ENCODE data around the gene PNKP.

PNKP gene

DNA sequence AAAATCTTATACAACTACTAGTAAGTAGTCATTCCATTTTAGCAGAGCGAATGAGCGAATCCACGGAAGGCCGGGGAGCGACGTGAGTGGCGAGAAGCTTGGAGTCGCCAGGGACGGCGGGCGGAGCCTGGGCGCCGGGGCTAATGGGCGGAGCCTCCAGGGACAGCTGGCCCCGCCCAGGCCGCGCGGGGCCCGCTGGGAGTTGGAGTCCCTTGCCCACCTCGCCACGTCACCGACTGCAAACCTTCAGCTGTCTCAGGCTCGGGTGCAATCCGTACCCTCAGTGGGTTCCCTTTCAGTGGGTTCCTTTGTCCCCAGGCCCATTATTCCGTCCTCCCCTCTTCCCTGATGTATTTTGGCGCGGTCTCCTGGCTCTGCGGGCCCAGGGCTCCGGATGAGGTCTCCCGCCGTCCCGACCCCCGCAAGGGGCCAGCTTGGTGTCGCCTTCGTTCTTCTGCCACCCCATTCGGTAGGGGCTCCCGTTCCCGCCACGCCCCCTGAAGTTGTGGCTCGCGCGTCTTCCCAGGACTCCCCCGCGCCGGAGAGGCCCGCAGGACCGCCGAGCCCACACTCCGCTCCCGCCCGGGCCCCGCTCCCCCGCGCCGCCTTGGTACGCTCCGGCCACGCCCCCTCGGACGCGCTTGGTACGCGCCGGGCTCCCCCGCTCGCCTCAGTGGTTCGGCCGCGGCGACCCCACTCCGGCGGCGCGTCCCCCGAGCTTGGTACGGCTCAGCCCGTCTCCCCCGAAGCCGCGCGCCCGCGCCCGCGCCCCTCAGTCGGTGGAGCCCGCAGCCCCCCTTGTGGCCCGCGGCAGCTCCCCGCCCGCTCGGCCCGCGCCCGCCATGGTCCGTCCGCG lies 16.7 kb downstream of the PNKP start, which contains the start of gene PTOV1:
Gene PTOV1, plus strand, starts transcription at position 673 of the 856 bp plus-strand sequence.
- in situ Hi-C loops (cut with MboI; ENCODE audit: low pct_unique_long_range_greater_than_20kb, low sequenced_read_pairs) = no loop called here
- DNase-seq = peak; percentile 92

DNA sequence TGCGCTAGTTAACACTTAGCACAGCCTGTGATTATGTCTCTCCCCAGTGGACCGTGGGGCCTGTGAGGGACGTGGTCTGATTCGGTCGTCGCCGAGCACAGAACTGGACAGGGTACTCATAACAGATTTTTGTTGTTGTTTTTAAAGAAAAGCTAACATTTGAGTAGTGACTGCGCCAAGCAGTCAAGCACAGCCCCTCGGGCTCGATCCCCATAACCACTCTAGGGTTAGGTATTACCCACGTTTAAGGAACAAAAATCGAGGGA lies 17.2 kb downstream of the PNKP start:
- in situ Hi-C loops (cut with MboI; ENCODE audit: low pct_unique_long_range_greater_than_20kb, low sequenced_read_pairs) = no loop called here
- DNase-seq = no peak

DNA sequence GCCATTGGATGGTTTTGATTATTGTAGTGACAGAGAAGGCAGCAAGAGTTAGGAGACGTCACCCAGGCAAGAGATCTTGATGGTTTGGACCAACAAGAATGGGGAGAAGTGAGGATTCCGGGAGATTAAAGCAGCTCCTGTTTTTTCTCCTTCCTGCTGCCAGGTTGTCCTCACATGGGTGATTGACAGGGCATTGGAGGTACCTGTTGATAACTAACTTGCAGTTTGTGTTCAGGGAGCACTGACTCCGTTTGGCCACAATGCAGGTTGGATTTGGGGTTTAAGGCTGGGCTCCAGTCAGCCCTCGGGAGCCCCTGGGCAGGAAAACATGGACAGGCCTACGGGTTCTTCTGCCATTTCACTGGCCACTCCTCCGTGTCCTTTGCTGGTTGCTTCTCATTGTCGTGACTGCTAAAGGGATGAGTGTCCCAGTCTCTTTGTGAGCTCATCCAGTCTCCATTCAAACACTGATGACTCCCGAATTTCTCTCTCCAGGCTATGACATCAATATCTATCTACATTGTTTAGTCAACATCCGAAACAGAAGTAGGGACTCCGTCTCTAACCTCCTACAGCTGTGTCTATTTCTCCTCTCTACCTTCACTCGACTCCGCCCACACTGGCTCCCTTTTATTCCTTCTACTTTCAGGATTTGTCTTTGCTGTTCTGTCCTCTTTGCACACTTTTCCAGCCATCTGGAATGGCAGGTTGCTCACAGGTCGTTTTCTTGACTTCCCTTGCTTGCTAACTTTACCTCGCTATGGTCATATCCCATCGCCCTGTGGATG lies 17.7 kb downstream of the PNKP start:
- in situ Hi-C loops (cut with MboI; ENCODE audit: low pct_unique_long_range_greater_than_20kb, low sequenced_read_pairs) = no loop called here
- no peak for DNase-seq

DNA sequence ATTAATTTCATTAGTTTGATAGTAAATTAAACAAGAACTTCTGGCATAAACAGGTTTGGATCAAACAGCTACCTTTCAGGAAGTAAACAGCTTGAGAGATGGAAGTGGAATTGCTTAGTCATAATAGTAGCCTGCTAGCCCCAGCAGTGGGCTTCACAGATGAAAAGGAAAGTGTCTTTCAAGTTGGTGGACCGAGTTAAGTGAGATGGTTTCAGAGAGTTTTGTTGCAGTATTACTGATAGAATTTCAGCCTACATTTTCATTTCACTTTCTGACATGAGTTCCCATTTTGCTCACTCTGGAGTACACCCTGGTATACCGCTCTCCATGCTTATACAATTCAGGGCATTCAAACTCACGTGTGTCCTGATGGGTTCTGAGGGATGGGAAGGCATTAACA lies 18.4 kb downstream of the PNKP start:
- no peak for DNase-seq
- in situ Hi-C loops (cut with MboI; ENCODE audit: low pct_unique_long_range_greater_than_20kb, low sequenced_read_pairs) = no loop called here

DNA sequence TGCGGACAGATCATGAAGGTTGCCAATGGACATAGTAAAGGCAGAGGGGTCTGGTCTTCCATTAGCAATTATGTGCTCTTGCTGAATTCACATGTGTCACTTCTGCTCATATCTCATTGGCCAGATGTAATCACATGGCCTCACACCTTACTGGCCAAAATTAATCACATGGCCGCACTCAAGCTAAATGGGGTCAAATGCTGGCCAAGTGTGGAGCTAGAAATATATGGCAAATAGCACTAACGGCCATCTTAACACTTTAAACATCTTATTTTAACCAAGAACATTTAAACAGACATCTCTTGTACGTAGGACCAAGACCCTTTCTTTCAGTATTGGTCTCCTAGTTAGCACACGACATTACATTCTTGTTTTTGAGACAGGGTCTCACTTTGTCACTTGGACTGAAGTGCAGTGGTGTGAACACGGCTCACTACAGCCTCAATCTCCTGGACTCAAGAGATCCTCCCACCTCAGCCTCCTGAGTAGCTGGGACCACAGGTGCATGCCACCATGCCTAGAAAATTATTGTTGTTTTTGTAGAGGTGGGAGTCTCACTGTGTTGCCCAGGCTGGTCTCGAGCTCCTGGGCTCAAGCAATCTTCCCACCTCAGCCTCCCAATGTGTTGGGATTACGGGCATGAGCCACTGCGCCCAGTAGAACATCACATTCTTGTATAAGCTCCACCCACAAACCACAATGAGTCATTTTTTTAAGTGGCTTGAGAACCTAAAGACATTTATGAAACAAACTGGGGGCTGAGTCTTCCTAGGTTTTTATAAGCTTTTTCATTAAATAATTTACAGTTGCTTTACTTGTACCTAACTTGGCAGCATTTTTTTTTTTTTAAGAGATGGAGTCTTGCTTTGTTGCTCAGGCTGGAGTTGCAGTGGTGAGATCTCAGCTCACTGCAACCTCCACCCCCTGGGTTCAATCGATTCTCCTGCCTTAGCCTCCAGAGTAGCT lies 19.4 kb downstream of the PNKP start:
- peak; percentile 64 for DNase-seq

DNA sequence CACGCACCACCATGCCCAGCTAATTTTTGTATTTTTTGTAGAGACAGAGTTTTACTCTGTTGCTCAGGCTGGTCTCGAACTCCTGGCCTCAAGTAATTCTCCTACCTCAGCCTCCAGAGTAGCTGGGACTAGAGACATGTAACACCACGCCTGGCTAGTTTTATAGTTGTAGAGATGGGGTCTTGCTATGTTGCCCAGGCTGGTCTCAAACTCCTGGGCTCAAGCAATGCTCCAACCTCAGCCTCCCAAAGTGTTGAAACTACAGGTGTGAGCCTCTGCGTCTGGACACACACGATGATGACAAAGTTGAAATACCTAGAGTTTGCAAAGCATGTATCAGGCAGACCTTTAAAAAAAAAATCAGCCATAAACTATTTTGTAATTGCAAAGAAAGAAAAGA lies 21.0 kb downstream of the PNKP start:
- in situ Hi-C loops (cut with MboI; ENCODE audit: low pct_unique_long_range_greater_than_20kb, low sequenced_read_pairs) = no loop called here
- no peak for DNase-seq

More for the DNA sequence above, 19.4 kb downstream of the PNKP start:
- in situ Hi-C loops (cut with MboI; ENCODE audit: low pct_unique_long_range_greater_than_20kb, low sequenced_read_pairs) = no loop called here

DNA sequence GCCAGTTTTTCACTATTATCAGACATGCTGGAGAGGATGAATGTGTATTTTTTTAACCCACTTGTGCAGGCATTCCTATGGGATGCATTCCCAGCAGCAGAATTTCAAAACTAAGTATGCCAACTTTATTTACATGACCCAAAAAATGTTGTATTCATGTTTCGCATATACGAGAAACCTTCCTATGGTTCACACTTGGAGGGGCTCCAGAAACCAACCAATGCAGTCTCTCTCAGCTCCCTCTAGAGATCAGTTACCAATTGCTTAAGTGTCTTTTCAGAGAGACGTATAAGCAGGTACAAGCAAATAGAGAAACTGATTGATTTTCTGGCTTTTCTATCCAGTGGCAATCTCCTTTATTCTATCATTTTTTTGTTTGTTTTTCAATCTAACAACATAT lies 22.0 kb downstream of the PNKP start:
- DNase-seq = no peak

DNA sequence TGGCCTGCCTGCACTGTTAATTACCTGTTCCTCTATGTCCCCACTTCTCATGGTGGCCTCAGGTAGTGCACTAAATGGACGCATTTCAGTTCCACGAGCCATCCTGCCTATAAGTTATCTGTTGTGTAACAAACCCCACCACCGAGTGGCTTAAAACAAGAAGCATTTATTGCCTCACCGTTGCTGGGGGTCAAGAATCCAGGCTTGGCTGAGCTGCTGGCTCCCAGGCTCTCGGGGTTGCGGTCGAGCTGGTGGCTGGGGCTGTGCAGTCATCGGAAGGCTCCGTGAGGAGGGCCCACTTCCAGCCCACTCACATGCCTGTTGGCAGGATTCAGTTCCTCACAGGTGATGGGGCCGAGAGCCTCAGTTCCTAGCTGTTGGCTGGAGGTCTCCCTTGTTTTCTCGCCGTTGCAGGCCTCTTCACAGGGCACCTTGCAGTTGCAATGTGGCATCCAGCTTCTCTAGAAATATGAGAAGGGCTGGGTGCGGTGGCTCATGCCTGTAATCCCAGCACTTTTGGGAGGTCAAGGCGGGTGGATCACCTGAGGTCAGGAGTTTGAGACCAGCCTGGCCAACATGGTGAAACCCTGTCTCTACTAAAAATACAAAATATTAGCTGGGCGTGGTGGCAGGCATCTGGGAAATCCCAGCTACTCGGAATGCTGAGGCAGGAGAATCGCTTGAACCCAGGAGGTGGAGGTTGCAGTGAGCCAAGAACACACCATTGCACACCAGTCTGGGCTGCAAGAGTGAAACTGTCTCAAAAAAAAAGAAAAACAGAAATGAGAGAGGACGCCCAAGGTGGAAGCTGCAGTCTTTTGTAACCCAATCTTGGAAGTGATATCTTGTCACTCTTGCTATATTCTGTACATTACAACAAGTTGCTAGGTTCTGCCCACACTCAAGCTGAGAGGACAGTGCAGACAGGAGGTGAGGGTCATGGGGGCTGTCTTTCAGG lies 23.0 kb downstream of the PNKP start:
- in situ Hi-C loops (cut with MboI; ENCODE audit: low pct_unique_long_range_greater_than_20kb, low sequenced_read_pairs) = no loop called here
- no peak for DNase-seq

More for the DNA sequence above, 22.0 kb downstream of the PNKP start:
- in situ Hi-C loops (cut with MboI; ENCODE audit: low pct_unique_long_range_greater_than_20kb, low sequenced_read_pairs) = no loop called here

DNA sequence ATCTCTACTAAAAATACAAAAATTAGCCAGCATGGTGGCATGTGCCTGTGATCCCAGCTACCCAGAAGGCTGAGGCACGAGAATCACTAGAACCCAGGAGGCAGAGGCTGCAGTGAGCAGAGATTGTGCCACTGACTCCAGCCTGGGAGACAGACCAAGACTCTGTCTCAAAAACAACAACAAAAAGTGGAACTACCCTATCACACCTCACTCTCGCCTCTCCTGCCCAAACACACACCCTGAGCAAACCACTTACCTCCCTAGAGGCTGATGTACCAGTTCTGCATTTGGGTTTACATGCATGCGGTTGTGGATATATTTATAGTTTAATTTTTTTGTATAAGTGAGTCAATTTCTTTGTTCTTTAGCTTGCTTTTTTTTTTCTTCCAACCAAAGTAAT lies 24.1 kb downstream of the PNKP start:
- in situ Hi-C loops (cut with MboI; ENCODE audit: low pct_unique_long_range_greater_than_20kb, low sequenced_read_pairs) = no loop called here
- DNase-seq = no peak

DNA sequence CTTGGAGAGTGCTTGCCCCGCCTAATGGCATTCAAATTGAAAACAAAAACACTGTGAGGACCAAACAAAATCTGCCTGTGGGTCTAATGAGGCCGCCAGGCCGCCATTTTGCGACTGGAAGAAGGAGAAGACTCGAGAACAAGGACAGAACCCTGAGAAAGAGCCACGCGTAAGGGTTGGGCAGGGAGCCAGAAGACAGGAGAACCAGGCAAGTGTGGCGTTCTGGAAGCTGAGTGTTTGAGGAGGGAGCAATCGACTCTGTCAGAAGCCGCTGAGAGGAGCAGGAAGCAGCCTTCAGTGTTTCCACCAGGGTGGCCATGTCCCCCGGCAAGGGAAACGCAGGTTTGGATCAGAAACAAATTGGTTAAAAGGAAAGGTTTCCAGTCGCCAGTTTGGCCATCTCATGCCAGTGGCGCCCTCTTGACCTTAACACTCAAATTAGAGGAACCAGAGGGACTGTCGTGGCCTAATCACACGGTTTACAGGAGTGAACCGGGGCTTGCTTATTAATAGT lies 26.6 kb downstream of the PNKP start:
- no peak for DNase-seq
- in situ Hi-C loops (cut with MboI; ENCODE audit: low pct_unique_long_range_greater_than_20kb, low sequenced_read_pairs) = no loop called here

DNA sequence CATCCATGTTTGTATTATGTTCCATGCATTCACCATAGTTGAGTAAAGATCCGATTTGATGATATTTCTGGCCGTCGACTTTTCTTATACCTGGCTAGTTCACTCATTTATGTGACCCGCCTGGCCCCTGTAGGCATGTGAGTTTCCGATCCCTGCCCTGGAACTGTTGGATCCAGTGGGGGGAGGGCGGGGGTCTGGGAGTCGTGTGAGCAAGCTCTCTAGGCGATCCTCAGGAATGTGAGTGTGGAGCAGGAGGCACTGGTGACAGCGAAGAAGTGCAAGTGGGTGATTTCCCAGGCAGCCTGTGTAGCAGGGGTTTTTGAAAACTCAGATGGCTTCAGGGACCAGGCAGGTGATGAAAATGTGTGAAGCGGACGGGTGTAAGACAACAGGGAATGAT lies 27.1 kb downstream of the PNKP start:
- in situ Hi-C loops (cut with MboI; ENCODE audit: low pct_unique_long_range_greater_than_20kb, low sequenced_read_pairs) = no loop called here
- no peak for DNase-seq

DNA sequence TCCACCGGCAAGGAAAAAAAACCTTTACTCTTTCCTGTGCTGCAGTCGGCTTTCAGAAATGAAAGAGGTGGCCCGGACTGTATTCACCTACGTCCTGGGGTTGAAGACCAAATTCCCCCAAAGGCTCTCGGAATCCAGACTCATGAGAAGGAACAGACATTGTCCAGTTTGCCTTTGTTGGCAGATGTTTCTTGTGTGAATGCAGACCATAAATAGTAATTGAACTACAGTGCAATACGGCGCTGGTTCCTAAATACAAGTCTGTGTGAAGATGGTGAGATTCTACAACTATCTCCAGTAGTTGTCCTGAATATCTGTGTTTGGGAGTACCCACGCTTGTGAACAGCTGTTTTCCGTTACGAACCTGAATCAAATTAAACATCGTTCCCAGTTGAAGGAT lies 27.7 kb downstream of the PNKP start:
- no peak for DNase-seq

DNA sequence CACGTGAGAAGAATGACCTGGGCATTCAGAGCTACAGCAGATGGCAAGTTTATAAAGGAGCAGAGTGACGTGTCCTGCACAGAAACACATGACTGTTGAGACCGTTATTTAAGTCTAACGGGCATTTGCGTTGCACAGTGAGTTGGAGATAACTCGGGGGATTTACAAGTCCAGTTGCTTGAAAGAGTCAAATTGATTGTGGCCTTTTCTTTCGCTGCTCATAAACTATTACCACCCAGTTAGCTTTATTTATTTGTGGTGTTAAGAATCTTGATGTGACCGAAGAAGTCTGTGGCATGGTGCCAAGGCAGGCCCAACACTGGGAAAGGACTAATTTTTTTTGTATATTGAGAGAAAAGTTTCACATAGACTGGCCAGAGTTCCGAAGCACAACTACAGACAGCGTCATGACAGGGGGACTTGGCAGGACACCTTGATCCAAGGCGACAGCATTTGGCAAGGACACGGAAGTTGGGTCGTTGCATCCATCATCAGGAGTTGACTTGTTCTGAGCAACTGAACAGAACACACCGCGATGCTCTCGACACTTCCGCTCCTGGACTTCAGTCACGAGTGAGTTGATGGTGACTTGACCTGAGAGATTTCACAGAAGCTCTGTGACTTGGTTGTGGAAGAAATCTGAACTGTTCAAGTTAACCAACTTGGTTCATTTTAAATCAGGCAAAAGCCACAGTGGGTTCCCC lies 28.3 kb downstream of the PNKP start:
- in situ Hi-C loops (cut with MboI; ENCODE audit: low pct_unique_long_range_greater_than_20kb, low sequenced_read_pairs) = no loop called here
- DNase-seq = no peak

More for the DNA sequence above, 27.7 kb downstream of the PNKP start:
- in situ Hi-C loops (cut with MboI; ENCODE audit: low pct_unique_long_range_greater_than_20kb, low sequenced_read_pairs) = no loop called here

DNA sequence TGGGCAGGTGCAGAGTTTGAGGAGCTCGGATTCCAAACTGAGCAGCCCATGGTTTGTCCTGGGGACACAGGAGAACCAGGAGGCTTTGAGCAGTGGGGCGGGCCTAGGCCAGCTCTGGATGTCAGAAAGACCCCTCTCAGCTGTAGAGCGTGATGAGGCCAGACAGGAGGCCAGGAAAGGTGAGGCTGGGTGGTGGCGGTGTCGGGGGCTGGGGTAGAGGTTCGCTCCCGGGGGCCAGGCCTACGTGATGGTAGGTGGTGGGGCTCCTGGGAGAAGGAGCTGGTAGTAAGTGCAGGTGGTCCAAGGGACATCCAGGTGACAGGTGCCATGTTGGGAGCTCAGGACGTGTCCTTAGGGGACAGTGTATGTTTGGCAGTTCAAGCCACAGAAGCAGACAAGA lies 30.0 kb downstream of the PNKP start:
- in situ Hi-C loops (cut with MboI; ENCODE audit: low pct_unique_long_range_greater_than_20kb, low sequenced_read_pairs) = no loop called here
- no peak for DNase-seq

DNA sequence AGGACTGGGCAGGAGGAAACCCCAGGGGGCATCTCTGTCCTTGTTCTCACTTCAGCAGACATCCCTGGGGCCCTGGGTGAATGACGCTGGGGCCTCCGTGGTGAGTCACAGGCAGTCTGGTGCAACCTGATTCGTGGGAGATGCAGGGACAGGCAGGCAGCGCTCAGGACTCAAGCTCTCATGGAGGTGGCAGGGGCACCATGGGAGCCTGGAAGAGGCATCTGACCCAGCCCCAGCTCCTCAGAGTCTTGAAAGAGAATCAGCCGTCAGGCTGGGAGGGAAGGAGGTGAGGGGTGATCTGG lies 30.4 kb downstream of the PNKP start:
- in situ Hi-C loops (cut with MboI; ENCODE audit: low pct_unique_long_range_greater_than_20kb, low sequenced_read_pairs) = no loop called here

DNA sequence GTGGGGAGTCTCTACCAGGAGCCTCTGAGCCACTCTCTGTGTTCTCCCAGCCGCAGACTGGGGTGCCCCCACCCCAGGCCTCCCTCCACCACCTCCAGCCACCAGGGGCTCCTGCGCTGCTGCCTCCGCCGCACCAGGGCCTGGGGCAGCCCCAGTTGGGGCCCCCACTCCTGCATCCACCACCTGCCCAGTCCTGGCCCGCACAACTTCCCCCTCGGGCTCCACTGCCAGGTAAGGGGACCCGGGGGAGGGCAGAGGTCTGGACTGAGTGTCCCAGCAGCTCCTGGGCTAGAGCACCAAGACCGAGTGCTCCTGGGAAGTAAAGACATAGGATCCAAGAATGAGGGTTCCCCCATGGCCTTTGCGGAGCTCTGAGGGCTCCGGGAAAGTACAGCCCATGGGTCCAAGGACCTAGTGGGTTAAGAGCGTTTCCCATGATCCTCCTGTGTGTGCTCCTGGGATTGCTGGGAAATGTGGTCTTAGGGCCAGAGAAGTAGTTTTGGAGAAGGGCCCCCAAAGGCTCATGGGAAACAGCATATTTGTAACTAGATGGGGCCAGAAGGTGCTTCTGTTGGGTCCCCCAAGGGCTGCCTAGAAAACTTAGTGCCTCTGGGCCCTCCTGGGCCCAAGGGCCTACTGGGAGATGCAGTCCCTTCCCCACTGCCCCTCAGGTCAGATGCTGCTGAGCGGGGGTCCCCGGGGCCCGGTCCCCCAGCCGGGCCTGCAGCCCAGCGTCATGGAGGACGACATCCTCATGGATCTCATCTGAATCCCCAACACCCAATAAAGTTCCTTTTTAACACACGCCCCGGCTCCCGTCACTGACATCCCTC lies 31.0 kb downstream of the PNKP start:
- in situ Hi-C loops (cut with MboI; ENCODE audit: low pct_unique_long_range_greater_than_20kb, low sequenced_read_pairs) = no loop called here
- DNase-seq = no peak

More for the DNA sequence above, 30.4 kb downstream of the PNKP start:
- DNase-seq = no peak

DNA sequence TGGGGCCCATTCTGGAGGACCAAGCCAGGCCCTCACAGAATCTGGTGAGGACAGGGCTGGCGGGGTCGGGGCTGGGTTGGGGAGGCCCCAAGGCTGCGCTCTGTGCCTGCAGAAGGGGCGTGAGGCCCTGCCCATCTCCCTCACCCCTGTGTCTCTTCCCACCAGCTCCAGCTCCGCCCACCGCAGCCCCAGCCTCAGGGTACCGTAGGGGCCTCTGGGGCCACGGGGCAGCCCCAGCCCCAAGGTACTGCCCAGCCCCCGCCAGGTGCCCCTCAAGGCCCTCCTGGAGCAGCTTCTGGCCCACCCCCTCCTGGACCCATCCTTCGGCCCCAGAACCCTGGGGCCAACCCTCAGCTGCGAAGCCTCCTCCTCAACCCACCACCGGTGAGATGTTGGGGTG lies 31.8 kb downstream of the PNKP start:
- in situ Hi-C loops (cut with MboI; ENCODE audit: low pct_unique_long_range_greater_than_20kb, low sequenced_read_pairs) = no loop called here
- DNase-seq = no peak
